GM12865 (cell line): Measurements from ENCODE around the gene FBXO22.
"Not testable (repeated sequence)": the region's sequence is repeated elsewhere in the genome, so short reads cannot be mapped to it uniquely, and the experiment has no call there.

ENCODE experiments used
- DNase-seq: peaks from one replicate; pipeline ENCODE4 v3.0.0; 2010; ENCODE audit warnings: low read depth
- H3K4me3 ChIP-seq: 2 replicates; pipeline ENCODE4 v1.5.1; 2011; ENCODE audit warnings: mild to moderate bottlenecking, low read depth, low read length, control low read depth
- CTCF ChIP-seq: IDR thresholded peaks from 2 replicates; pipeline ENCODE4 v1.5.1; 2011; ENCODE audit warnings: low read length, control low read depth, low read depth, inconsistent platforms; ENCODE audit not compliant: insufficient read depth; ENCODE audit errors: missing control alignments

The FBXO22 gene

GRCh38 chr15:75961331-75961730, 57.7 kb downstream of the FBXO22 start:
- H3K4me3 ChIP-seq = no peak overlapping the region
- no peak for TF ChIP-seq CTCF
- no peak for DNase-seq

- DNase-seq = no peak
- no peak overlapping the region for H3K4me3 ChIP-seq
- TF ChIP-seq CTCF = no peak
Observed at GRCh38 chr15:75966073-75966472, 62.4 kb downstream of the FBXO22 start.

GRCh38 chr15:75976766-75977165, 73.1 kb downstream of the FBXO22 start:
- DNase-seq, H3K4me3 ChIP-seq: not testable (repeated sequence)

GRCh38 chr15:75981149-75981815, 77.6 kb downstream of the FBXO22 start:
- H3K4me3 ChIP-seq = no peak overlapping the region
- no peak for TF ChIP-seq CTCF
- DNase-seq = no peak

GRCh38 chr15:75982468-75982867, 78.8 kb downstream of the FBXO22 start:
- H3K4me3 ChIP-seq = no peak overlapping the region
- TF ChIP-seq CTCF = no peak
- DNase-seq = no peak

- DNase-seq = not testable (repeated sequence)
Observed at GRCh38 chr15:75984706-75985105, 81.0 kb downstream of the FBXO22 start.

GRCh38 chr15:75985971-75986370, 82.3 kb downstream of the FBXO22 start:
- H3K4me3 ChIP-seq = no peak overlapping the region
- no peak for DNase-seq
- no peak for TF ChIP-seq CTCF

More at GRCh38 chr15:75984706-75985105, 81.0 kb downstream of the FBXO22 start:
- H3K4me3 ChIP-seq = not testable (repeated sequence)

- no peak overlapping the region for H3K4me3 ChIP-seq
- DNase-seq = no peak
- no peak for TF ChIP-seq CTCF
Observed at GRCh38 chr15:75989045-75989444, 85.4 kb downstream of the FBXO22 start.
